Measurements from ENCODE around the gene ENAH.

ENAH gene

DNA sequence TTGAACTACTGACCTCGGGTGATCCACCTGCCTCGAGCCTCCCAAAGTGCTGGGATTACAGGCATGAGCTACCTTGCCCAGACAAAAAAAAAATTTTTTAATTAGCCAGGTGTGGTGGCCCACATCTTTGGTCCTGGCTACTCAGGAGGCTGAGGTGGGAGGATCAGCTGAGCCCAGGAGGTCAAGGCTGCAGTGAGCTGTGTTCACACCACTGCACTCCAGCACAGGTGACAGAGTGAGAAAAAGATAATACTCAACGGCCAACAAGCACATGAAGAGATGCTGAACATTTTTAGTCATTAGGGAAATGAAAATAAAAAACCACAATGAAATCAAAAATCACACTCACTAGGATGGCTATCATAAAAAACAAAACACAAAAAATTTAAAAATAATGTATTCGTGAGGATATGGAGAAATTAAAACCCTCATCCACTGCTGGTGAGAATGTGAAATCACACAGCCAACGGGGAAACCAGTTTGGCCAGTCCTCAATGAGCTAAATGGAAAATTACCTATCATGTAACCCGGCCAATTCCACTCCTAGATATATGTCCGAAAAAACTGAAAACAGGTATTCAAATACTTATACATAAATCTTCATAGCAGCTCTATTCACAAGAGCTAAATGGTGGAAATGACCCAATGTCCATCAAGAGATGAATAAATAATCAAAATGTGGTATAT is 41.2 kb downstream of the ENAH start:
- DNase-seq (ENCODE audit: low read depth), result no peak
- H3K4me3 ChIP-seq (ENCODE audit: low read length), result no peak overlapping the region
- TF ChIP-seq, protein P1, sequence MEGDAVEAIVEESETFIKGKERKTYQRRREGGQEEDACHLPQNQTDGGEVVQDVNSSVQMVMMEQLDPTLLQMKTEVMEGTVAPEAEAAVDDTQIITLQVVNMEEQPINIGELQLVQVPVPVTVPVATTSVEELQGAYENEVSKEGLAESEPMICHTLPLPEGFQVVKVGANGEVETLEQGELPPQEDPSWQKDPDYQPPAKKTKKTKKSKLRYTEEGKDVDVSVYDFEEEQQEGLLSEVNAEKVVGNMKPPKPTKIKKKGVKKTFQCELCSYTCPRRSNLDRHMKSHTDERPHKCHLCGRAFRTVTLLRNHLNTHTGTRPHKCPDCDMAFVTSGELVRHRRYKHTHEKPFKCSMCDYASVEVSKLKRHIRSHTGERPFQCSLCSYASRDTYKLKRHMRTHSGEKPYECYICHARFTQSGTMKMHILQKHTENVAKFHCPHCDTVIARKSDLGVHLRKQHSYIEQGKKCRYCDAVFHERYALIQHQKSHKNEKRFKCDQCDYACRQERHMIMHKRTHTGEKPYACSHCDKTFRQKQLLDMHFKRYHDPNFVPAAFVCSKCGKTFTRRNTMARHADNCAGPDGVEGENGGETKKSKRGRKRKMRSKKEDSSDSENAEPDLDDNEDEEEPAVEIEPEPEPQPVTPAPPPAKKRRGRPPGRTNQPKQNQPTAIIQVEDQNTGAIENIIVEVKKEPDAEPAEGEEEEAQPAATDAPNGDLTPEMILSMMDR (conservative IDR thresholded peaks at IDR 0.05; ENCODE audit: low read depth, low read length), result no peak

DNA sequence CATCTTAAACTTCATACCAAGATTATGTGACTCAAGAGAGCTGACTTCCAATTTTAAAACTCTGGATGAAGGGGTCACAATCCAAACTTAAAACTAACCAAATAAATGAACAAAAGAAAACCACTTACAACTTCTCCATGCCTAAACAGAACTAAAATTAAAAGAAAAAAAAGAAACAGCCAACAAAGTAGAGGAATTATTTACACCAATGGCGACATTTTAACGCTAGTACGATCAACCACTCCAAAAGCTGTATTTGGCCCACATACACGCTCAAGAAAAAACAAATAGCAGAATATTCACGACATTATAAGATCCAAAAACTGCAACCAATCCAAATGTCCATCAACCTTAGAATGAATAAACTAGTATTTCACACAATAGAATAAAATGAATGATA is 42.4 kb downstream of the ENAH start:
- TF ChIP-seq, protein P1 (conservative IDR thresholded peaks at IDR 0.05; ENCODE audit: low read depth, low read length), result no peak
- H3K4me3 ChIP-seq (ENCODE audit: low read length), result no peak overlapping the region
- DNase-seq (ENCODE audit: low read depth), result no peak

DNA sequence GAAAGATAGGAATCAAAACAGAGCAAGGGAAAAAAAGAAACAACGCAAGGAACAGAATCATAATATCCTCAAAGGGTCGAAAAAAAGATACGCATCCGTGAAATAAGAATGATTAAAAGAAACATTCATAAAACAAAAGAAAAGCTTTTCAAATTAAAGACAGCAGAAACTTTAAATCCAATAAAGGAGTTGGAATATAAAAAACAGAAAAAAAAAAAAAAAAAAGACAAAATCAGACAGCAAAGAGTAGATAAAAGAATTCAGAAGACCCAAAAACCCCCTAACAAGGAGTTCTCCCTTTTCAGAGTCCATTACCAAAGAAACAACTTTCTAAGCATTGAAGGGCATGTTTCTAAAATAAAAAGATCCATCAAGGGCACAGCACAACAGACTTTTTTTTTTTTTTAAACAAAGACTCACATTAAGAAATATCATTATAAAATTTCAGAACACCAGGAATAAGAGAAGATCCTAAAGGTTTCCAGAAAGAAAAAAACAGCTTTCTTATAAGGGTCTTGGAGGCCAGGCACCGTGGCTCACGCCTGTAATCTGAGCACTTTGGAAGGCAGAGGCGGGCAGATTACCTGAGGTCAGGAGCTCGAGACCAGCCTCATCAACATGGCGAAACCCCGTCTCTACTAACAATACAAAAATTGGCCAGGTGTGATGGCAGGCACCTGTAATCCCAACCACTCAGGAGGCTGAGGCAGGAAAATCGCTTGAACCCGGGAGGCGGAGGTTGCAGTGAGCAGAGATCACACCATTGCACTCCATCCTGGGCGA is 44.7 kb downstream of the ENAH start:
- TF ChIP-seq, protein P1 (conservative IDR thresholded peaks at IDR 0.05; ENCODE audit: low read depth, low read length), result no peak
- H3K4me3 ChIP-seq (ENCODE audit: low read length), result no peak overlapping the region
- no peak for DNase-seq (ENCODE audit: low read depth)

DNA sequence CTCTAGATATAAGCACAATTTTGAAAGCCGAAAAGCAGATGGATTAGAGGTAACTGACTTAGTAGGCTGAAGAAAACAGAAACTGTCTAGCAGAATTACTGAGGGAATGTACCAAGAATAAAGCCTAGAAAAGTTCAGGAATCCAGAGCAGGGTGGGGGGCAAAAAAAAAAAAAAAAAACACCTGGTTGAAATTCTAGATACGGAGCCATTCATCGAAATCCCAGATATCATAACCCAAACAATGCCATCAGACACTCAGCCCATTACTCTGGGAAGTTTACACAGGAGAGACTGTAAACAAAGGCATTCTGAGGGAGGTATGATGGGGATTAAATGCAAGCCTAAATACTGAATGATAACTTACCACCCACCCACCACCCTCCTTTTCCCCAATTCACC is 45.6 kb downstream of the ENAH start:
- H3K4me3 ChIP-seq (ENCODE audit: low read length), result no peak overlapping the region
- TF ChIP-seq, protein P1 (conservative IDR thresholded peaks at IDR 0.05; ENCODE audit: low read depth, low read length), result no peak

DNA sequence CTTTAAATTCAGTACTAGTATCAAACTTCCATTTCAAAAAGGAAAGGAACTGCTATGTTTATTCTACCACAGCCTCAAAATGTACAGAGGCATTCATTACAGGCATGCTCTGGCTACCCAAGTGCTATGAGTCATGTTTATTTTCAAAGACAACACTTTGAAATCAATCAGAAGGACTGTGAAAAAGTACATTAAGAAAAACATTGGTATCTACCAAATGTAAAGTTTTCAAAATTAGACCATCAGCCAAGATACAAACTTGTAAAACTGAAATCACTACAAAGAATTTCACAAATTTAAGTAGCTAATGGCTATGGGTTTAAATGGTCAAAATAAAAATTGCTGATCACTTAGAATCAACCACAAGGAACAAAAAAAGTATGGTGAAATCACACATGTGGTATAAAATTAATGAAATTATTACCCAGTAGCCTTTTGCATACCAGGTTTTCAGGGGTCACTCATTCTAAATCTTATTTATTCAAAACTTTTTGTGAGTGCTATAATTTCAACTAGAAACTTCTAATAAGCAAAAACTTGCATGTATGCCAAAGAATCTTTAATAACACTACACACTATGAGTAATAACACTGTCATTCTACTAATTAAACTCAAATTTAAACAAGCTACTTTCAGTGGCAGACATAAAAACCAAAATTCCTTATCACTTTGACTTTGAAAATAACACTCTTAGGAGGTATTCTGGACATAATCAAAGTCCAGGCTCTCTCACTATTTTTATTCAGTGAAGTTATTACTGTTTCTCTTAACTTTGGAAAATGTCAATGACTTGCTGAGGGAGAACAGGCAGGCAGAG is 49.2 kb downstream of the ENAH start:
- TF ChIP-seq, protein P1 (conservative IDR thresholded peaks at IDR 0.05; ENCODE audit: low read depth, low read length), result no peak
- no peak overlapping the region for H3K4me3 ChIP-seq (ENCODE audit: low read length)
- no peak for DNase-seq (ENCODE audit: low read depth)

More for the DNA sequence above, 45.6 kb downstream of the ENAH start:
- DNase-seq (ENCODE audit: low read depth), result no peak

DNA sequence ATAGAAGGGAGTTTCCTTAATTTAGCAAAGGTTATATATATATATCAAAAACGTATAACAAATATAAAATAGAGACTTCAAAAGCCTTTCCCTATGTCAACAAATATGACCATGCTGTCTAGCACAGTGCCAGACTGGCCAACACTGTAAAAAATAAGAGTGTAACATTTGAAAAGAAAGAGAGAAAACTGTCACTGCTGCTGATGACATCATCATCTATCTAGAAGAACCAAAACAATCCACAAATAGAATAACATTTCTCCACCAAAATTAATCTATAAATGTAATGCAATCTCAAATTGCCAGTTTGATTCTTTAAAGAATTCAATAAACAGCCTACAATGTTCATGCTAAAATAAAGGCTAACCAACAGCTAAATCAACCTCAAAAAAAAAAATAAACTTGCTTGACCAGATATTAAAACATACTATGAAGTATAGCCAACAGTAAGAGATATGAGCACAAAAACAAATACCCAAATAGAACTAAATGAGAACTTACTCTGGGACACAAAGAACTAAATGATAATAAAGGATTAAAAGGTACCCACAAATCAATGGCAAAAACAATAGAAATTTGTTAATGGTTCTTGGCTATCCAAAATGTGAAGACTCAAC is 50.2 kb downstream of the ENAH start:
- TF ChIP-seq, protein P1 (conservative IDR thresholded peaks at IDR 0.05; ENCODE audit: low read depth, low read length), result no peak
- no peak for DNase-seq (ENCODE audit: low read depth)
- H3K4me3 ChIP-seq (ENCODE audit: low read length), result no peak overlapping the region
